Amygdala (tissue), 56 donors: ENCODE data around the gene PCDHB9.
A peak's percentile ranks its signal among the peaks of the same experiment; 100 is the strongest.
"Not testable (repeated sequence)": the region's sequence is repeated elsewhere in the genome, so short reads cannot be mapped to it uniquely, and the experiment has no call there.

Experiments
- DNase-seq, 56 donors: peaks; one replicate each; lab custom pipeline; 2025; lab: John Stamatoyannopoulos, UW

The PCDHB9 gene

GRCh38 chr5:141186897-141187512, at the start of gene PCDHB9:
Gene PCDHB9, plus strand, starts transcription at chr5:141187161. Its CDS starts 158 bp downstream, at chr5:141187319.
- peak in 2 of 56 donors; percentile 12 to 23 for DNase-seq

GRCh38 chr5:141137346-141137745, 49.6 kb upstream of the PCDHB9 start:
- DNase-seq: not testable (repeated sequence)

GRCh38 chr5:141149812-141150211, 37.1 kb upstream of the PCDHB9 start, which contains the start of gene PCDHB6:
Gene PCDHB6, plus strand, starts transcription at chr5:141150057. Its CDS starts 201 bp downstream, at chr5:141150258.
- DNase-seq: peak in 1 of 56 donors; percentile 5

- no peak for DNase-seq
These were observed 36.6 kb upstream of the PCDHB9 start for GRCh38 chr5:141150224-141150992.

- no peak for DNase-seq
These were observed 36.0 kb upstream of the PCDHB9 start for GRCh38 chr5:141150993-141151325.

- not testable (repeated sequence) for DNase-seq
These were observed 35.3 kb upstream of the PCDHB9 start for GRCh38 chr5:141151632-141152031.

- not testable (repeated sequence) for DNase-seq
These were observed 34.9 kb upstream of the PCDHB9 start for GRCh38 chr5:141152096-141152495.

GRCh38 chr5:141155540-141156374, 31.2 kb upstream of the PCDHB9 start:
- peak in 1 of 56 donors; percentile 9 for DNase-seq

GRCh38 chr5:141157356-141157755, 29.6 kb upstream of the PCDHB9 start:
- not testable (repeated sequence) for DNase-seq

- DNase-seq: not testable (repeated sequence)
These were observed 29.1 kb upstream of the PCDHB9 start for GRCh38 chr5:141157901-141158300.

GRCh38 chr5:141172381-141173204, 14.4 kb upstream of the PCDHB9 start, which contains the start of gene PCDHB7:
Gene PCDHB7, plus strand, starts transcription at chr5:141172644. Its CDS starts 192 bp downstream, at chr5:141172836.
- peak in 4 of 56 donors; percentile 3 to 19 (median 13) for DNase-seq

GRCh38 chr5:141174291-141175104, 12.5 kb upstream of the PCDHB9 start:
- DNase-seq: not testable (repeated sequence)

GRCh38 chr5:141175933-141176332, 11.0 kb upstream of the PCDHB9 start:
- no peak for DNase-seq

- not testable (repeated sequence) for DNase-seq
These were observed 9.3 kb upstream of the PCDHB9 start, which contains the start of gene PCDHB8 for GRCh38 chr5:141177577-141178191. Gene PCDHB8, plus strand, starts transcription at chr5:141177790. Its CDS starts 245 bp downstream, at chr5:141178035.

- not testable (repeated sequence) for DNase-seq
These were observed 7.6 kb upstream of the PCDHB9 start for GRCh38 chr5:141179371-141179770.

- DNase-seq: not testable (repeated sequence)
These were observed 7.1 kb upstream of the PCDHB9 start for GRCh38 chr5:141179876-141180275.

- DNase-seq: no peak
These were observed 6.6 kb upstream of the PCDHB9 start for GRCh38 chr5:141180313-141180712.

GRCh38 chr5:141182248-141182647, 4.7 kb upstream of the PCDHB9 start, which contains the start of gene PCDHB16:
Gene PCDHB16, plus strand, starts transcription at chr5:141182387. Its CDS starts 173 bp downstream, at chr5:141182560.
- peak in 15 of 56 donors; percentile 3 to 53 (median 29) for DNase-seq
